Measurements from ENCODE around the gene DDX39B. TPM values are rescaled to one million over a fixed set of nuclear protein-coding genes. Genes with fewer than 3 reads are reported as not detected.

The DDX39B gene
- total and polyA plus RNA-seq, 9 of the 15 experiments (the other 6 are each of a cell fraction or from before 2014, with no cell fraction given) = 479 to 869 (median 592) TPM

- intact Hi-C loops (cut with micrococcal nuclease) (loop anchor here (5.0 kb wide), 1 partner anchor 34 kb away; no protein-coding TSS in a partner anchor), in situ Hi-C loops (cut with MboI) (loop anchor here (25.0 kb wide), 1 partner anchor 1436 kb away; the partner anchor contains the start of genes BRD2 and HLA-DMA)
- Histone ChIP-seq H3K9me1 (ENCODE audit: control insufficient read depth, insufficient read depth, low read length) (no peaks in the 10 kb centered on the region), H4K20me1 (replicated peaks; ENCODE audit: control insufficient read depth, insufficient read depth, low read length) (0 out of 2 replicates have a peak, but pooled peaks cover 6% of the 10 kb centered on the region), H3K4me1 (replicated peaks in 1 of 2; ENCODE audit: control insufficient read depth in 2 of 2, insufficient read depth in 2 of 2, low read length in 2 of 2) (peaks cover 10 to 20% of the 10 kb centered on the region in 2 experiments), H3K9me3 (replicated peaks; ENCODE audit: control insufficient read depth, insufficient read depth, low read depth, low read length) (no peaks in the 10 kb centered on the region), H3K36me3 (ENCODE audit: control insufficient read depth, insufficient read depth, low read length) (peaks cover 16% of the 10 kb centered on the region; the same call in 2 of the 3 replicates), H3K4me3 (no peak overlapping the region), H2AFZ (ENCODE audit: low read depth, low read length) (peak overlapping the region; percentile 75), H3K27ac (ENCODE audit: extremely low read depth, low read depth, low read length) (peak overlapping the region; percentile 66; the same call in 2 of the 3 replicates), H3K27me3 (ENCODE audit: control insufficient read depth in 2 of 2, insufficient read depth in 2 of 2, low read length in 2 of 2) (no peaks in the 10 kb centered on the region), H3K4me2 (ENCODE audit: insufficient read depth, low read length) (peak overlapping the region; percentile 50), H3K79me2 (ENCODE audit: control insufficient read depth, insufficient read depth, low read length) (no peaks in the 10 kb centered on the region), H3K9ac (ENCODE audit: insufficient read depth in 1 of 2, low read depth in 2 of 2, low read length in 2 of 2) (peak overlapping the region; percentile 26 to 82; a peak in 1 of 4 replicates)
- peak in 3 of 4 experiments; percentile 45 to 62 (median 56) for DNase-seq (ENCODE audit: extremely low read depth in 1 of 4, low spot score in 3 of 4)
- ATAC-seq = peak; percentile 38
- POLR2A ChIA-PET = interaction anchor here (0.5 to 4.9 kb wide), 8 partner anchors 9 to 434 kb away, joined by 3 to 27 read pairs (median 3); partner anchors contain the start of genes DDX39B, MICA, MICB and TNF
- WGBS (ENCODE audit: insufficient coverage, low coverage, missing lambda C conversion rate) = 12% methylated on average over 4 of the region's 4 CpGs
- CTCF ChIA-PET (ENCODE audit: low intra/inter-chr PET ratio) = no interaction called here
- BruUV-seq (replicated peaks) = no TSS peak
- FAIRE-seq = peak; percentile 82
- peak; percentile 74 for TF ChIP-seq TFAP4 (CRISPR knock-in tag; IDR thresholded peaks at IDR 0.05; ENCODE audit: borderline replicate concordance)
- TF ChIP-seq PCBP1 (IDR thresholded peaks at IDR 0.05; ENCODE audit: low read depth, low read length, poor library complexity, severe bottlenecking) = no peak
- 0 out of 2 replicates have a peak, but pooled peaks have one; percentile 33 for TF ChIP-seq ZNF592 (IDR thresholded peaks at IDR 0.05)
- 0 out of 2 replicates have a peak, but pooled peaks have one; percentile 50 for TF ChIP-seq E2F5 (CRISPR knock-in tag; IDR thresholded peaks at IDR 0.05)
- TF ChIP-seq PRPF4 (IDR thresholded peaks at IDR 0.05; ENCODE audit: insufficient read depth, low read depth, low read length, poor library complexity, severe bottlenecking) = no peak
- TF ChIP-seq MLX (CRISPR knock-in tag; conservative IDR thresholded peaks at IDR 0.05) = no peak
- no peak for TF ChIP-seq ZNF398 (CRISPR knock-in tag; IDR thresholded peaks at IDR 0.05)
- no peak for TF ChIP-seq KLF16 (IDR thresholded peaks at IDR 0.05)
- TF ChIP-seq SMAD3 (CRISPR knock-in tag; conservative IDR thresholded peaks at IDR 0.05) = no peak
- TF ChIP-seq SETDB1 (IDR thresholded peaks at IDR 0.05; ENCODE audit: low read length) = peak; percentile 59
- TF ChIP-seq ZNF77 (CRISPR knock-in tag; IDR thresholded peaks at IDR 0.05) = no peak
Observed at GRCh38 chr6:31525932-31526591, 15.7 kb downstream of the DDX39B start.
